Vagina (tissue), 2 donors: Measurements from ENCODE around the gene TLR5. TPM values are rescaled to one million over a fixed set of nuclear protein-coding genes. Genes with fewer than 3 reads are reported as not detected.

Experiments
- DNase-seq, 2 donors: peaks; one replicate each; pipeline ENCODE4 v3.0.0-alpha.2; 2017; ENCODE audit errors: extremely low spot score in 2 of 2
- H3K27ac ChIP-seq: fragments of 200-600 bp; sonication (generic); one replicate; pipeline ENCODE4 v1.5.1; 2019
- H3K27me3 ChIP-seq: fragments of 200-600 bp; sonication (generic); one replicate; pipeline ENCODE4 v1.5.1; 2019
- H3K36me3 ChIP-seq, 2 donors: fragments of 200-600 bp; sonication (generic); one replicate each; pipeline ENCODE4 v1.5.1; 2017 to 2019
- H3K4me1 ChIP-seq: fragments of 200-600 bp; sonication (generic); one replicate; pipeline ENCODE4 v1.5.1; 2019
- H3K4me3 ChIP-seq, 2 donors: fragments of 200-600 bp; sonication (generic); 1 replicate in 1 of 2; 2 replicates in 1 of 2; pipeline ENCODE4 v1.5.1; 2016 to 2019
- H3K9me3 ChIP-seq: fragments of 200-600 bp; sonication (generic); one replicate; pipeline ENCODE4 v1.5.1; 2019
- CTCF ChIP-seq, 3 experiments: fragments of 450-650 bp in 2 of 3; fragments of 200-600 bp in 1 of 3; sonication (generic) in 1 of 3; IDR thresholded peaks; one replicate each; pipeline ENCODE4 v1.5.1; 2017 to 2019; ENCODE audit warnings: antibody characterized with exemption in 3 of 3, mild to moderate bottlenecking in 2 of 3, moderate library complexity in 2 of 3
- POLR2A ChIP-seq, 2 donors: fragments of 450-650 bp; IDR thresholded peaks; one replicate each; pipeline ENCODE4 v1.6.1; 2017; ENCODE audit warnings: antibody characterized with exemption in 2 of 2, mild to moderate bottlenecking in 2 of 2, moderate library complexity in 2 of 2
- POLR2AphosphoS5 ChIP-seq, 2 donors: sonication (generic); formaldehyde crosslinking; IDR thresholded peaks; one replicate each; pipeline ENCODE4 v1.9.0; 2017; ENCODE audit warnings: antibody characterized with exemption in 2 of 2, mild to moderate bottlenecking in 2 of 2, low read depth in 1 of 2; ENCODE audit not compliant: insufficient read depth in 1 of 2
- intact Hi-C: fragments of 100-400 bp; cut with DNase I; formaldehyde crosslinking; loops from one replicate; pipeline ENCODE4 v1.15.1; 2023
- total RNA-seq: library from RNA; depleted of rRNA; stranded (reverse); fragments of >200 nt; gene quantifications from one replicate; pipeline ENCODE4 v1.2.3, GENCODE V29; 2016

TLR5 gene
- total RNA-seq, 1 donor from 2014 or later, result 15.2 TPM

GRCh38 chr1:223088713-223089240, 54.3 kb downstream of the TLR5 start:
- no peak for TF ChIP-seq POLR2AphosphoS5 (IDR thresholded peaks at IDR 0.05; ENCODE audit: insufficient read depth in 1 of 2, low read depth in 1 of 2)
- no peak for TF ChIP-seq POLR2A (IDR thresholded peaks at IDR 0.05)
- TF ChIP-seq CTCF (IDR thresholded peaks at IDR 0.05), result no peak
- H3K27ac ChIP-seq, result no peak overlapping the region
- H3K4me3 ChIP-seq, result no peak overlapping the region
- H3K36me3 ChIP-seq, result no peaks in the 10 kb centered on the region
- DNase-seq, result no peak
- H3K9me3 ChIP-seq, result no peaks in the 10 kb centered on the region
- intact Hi-C loops, result loop anchor here (5.0 kb wide), 1 partner anchor 1531 kb away; no protein-coding TSS in a partner anchor
- H3K27me3 ChIP-seq, result no peaks in the 10 kb centered on the region
- H3K4me1 ChIP-seq, result peaks cover 10% of the 10 kb centered on the region

- intact Hi-C loops, result loop anchor here (5.0 kb wide), 1 partner anchor 1530 kb away; no protein-coding TSS in a partner anchor
- no peaks in the 10 kb centered on the region for H3K36me3 ChIP-seq
- H3K27me3 ChIP-seq, result no peaks in the 10 kb centered on the region
- peaks cover 10% of the 10 kb centered on the region for H3K4me1 ChIP-seq
- H3K27ac ChIP-seq, result peak overlapping the region; percentile 63
- no peaks in the 10 kb centered on the region for H3K9me3 ChIP-seq
- no peak overlapping the region for H3K4me3 ChIP-seq
- DNase-seq, result no peak
- TF ChIP-seq POLR2AphosphoS5 (IDR thresholded peaks at IDR 0.05; ENCODE audit: insufficient read depth in 1 of 2, low read depth in 1 of 2) (no peak), CTCF (IDR thresholded peaks at IDR 0.05) (no peak), POLR2A (IDR thresholded peaks at IDR 0.05) (no peak)
Measured at GRCh38 chr1:223087291-223088255, 55.5 kb downstream of the TLR5 start.

- Histone ChIP-seq H3K36me3 (no peaks in the 10 kb centered on the region), H3K4me3 (no peak overlapping the region), H3K9me3 (no peaks in the 10 kb centered on the region), H3K4me1 (peaks cover 10% of the 10 kb centered on the region), H3K27me3 (no peaks in the 10 kb centered on the region), H3K27ac (no peak overlapping the region)
- TF ChIP-seq POLR2AphosphoS5 (IDR thresholded peaks at IDR 0.05; ENCODE audit: insufficient read depth in 1 of 2, low read depth in 1 of 2) (no peak), POLR2A (IDR thresholded peaks at IDR 0.05) (no peak), CTCF (IDR thresholded peaks at IDR 0.05) (no peak)
- DNase-seq, result no peak
- intact Hi-C loops, result no loop called here
Measured at GRCh38 chr1:223084464-223084866, 58.6 kb downstream of the TLR5 start.

- no peaks in the 10 kb centered on the region for H3K9me3 ChIP-seq
- no peak overlapping the region for H3K4me3 ChIP-seq
- no peaks in the 10 kb centered on the region for H3K27me3 ChIP-seq
- no peak for TF ChIP-seq POLR2AphosphoS5 (IDR thresholded peaks at IDR 0.05; ENCODE audit: insufficient read depth in 1 of 2, low read depth in 1 of 2)
- TF ChIP-seq CTCF (IDR thresholded peaks at IDR 0.05), result no peak
- TF ChIP-seq POLR2A (IDR thresholded peaks at IDR 0.05), result no peak
- H3K36me3 ChIP-seq, result no peaks in the 10 kb centered on the region
- peaks cover 10% of the 10 kb centered on the region for H3K4me1 ChIP-seq
- intact Hi-C loops, result no loop called here
- no peak for DNase-seq
- H3K27ac ChIP-seq, result no peak overlapping the region
Measured at GRCh38 chr1:223083831-223084230, 59.2 kb downstream of the TLR5 start.
